Erythroblast (primary cell): ENCODE data around the gene CMTR1.

Source experiments
- GATA1 ChIP-seq: IDR thresholded peaks from 2 replicates; pipeline ENCODE4 v1.6.1; 2011; ENCODE audit warnings: low read depth, mild to moderate bottlenecking, control low read depth, low read length, moderate library complexity
- POLR2A ChIP-seq: IDR thresholded peaks from 2 replicates; pipeline ENCODE4 v1.6.1; 2011; ENCODE audit warnings: mild to moderate bottlenecking, low read length

DNA sequence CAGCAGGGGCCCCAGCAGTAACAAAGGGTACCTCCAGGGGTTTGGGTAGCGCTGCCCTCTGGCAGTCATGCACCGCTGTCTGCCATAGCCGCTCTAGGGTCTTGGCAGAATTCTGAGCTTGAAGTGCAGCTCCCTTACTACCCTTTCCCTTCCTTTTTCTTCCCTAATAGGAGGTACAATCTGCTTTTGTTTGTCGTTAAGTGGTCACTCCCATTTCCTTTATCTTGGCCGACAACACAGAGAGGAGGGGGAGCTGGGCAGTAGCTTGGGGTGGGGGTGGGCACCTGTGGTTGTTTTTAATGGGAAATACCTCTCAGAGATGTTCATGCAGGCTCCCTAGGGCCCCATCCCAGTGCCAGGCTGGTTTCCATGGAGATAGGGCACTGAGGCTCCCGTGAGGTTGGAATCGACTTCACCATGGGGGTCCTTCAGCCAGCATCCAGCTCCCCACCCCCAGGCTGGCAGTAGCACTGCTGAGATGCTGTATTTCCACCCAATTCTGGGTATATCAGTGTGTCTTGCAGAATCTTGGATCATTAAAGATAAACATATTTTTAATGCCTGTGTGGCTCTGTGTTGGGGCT lies 48.0 kb downstream of the CMTR1 start:
- TF ChIP-seq POLR2A = no peak
- no peak for TF ChIP-seq GATA1
